ENCODE data around the gene HSP90AA1.
A peak's percentile ranks its signal among the peaks of the same experiment; 100 is the strongest.

Gene HSP90AA1

DNA sequence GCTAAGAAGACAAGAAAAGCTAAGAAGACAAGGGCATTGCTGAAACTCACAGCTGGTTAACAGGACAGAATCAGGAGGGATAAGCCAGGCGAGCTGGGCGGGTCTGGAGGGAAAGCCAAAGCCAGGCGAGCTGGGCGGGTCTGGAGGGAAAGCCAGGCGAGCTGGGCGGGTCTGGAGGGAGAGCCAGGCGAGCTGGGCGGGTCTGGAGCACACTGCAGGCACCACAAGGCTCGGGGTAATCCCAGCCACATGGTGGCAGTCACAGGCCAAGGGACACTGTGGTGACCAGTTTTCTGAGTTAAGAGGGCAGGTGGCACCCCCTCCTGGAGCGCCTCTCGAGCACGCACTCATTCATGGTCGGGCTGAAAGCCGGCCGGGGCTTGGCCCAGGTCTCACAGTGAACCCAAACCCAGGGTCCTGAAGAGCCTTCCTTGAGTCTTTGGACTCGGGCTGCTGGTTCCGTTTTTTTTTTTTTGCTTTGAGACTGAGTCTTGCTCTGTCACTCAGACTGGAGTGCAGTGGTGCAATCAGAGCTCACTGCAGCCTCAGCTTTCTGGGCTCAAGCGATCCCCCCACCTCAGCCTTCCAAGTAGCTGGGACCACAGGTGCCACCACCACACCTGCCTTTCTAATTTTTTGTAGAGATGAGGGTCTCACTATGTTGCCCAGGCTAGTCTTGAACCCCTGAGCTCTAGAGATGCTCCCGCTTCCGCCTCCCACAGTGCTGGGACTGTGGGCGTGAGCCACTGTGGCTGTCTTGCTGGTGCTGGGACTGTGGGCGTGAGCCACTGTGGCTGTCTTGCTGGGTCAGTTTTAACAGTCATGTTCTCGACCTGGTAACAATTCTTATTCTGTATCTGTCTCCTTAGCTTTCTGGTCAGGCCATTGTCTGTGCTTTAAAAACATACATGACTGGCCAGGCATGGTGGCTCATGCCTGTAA lies 40.2 kb downstream of the HSP90AA1 start:
- peak; percentile 28 for DNase-seq (ENCODE audit: low read depth)

DNA sequence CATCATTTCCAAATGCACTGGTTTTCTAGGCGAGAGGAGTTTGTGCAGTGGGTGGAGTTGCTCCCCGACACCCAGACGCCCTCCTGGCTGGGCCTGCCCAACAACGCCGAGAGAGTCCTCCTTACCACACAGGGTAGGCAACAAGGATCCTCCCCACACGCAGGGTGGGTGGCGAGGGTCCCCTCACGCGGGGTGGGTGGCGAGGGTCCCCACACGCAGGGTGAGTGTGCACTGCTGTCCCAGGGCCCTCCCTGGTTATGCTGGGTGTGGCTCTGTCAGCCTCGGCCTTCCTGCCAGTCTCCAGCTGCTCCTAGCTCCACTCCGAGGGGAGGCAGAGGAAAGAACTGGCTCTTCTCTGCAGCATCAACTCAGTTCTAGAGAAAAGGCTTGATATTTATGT lies 42.3 kb downstream of the HSP90AA1 start:
- no peak overlapping the region for H3K4me3 ChIP-seq (ENCODE audit: low read depth, low read length)
- TF ChIP-seq, protein P1, sequence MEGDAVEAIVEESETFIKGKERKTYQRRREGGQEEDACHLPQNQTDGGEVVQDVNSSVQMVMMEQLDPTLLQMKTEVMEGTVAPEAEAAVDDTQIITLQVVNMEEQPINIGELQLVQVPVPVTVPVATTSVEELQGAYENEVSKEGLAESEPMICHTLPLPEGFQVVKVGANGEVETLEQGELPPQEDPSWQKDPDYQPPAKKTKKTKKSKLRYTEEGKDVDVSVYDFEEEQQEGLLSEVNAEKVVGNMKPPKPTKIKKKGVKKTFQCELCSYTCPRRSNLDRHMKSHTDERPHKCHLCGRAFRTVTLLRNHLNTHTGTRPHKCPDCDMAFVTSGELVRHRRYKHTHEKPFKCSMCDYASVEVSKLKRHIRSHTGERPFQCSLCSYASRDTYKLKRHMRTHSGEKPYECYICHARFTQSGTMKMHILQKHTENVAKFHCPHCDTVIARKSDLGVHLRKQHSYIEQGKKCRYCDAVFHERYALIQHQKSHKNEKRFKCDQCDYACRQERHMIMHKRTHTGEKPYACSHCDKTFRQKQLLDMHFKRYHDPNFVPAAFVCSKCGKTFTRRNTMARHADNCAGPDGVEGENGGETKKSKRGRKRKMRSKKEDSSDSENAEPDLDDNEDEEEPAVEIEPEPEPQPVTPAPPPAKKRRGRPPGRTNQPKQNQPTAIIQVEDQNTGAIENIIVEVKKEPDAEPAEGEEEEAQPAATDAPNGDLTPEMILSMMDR (conservative IDR thresholded peaks at IDR 0.05; ENCODE audit: low read depth, low read length), result no peak
- DNase-seq (ENCODE audit: low read depth), result no peak

More for the DNA sequence above, 40.2 kb downstream of the HSP90AA1 start:
- TF ChIP-seq, protein P1 (conservative IDR thresholded peaks at IDR 0.05; ENCODE audit: low read depth, low read length), result peak; percentile 7
- no peak overlapping the region for H3K4me3 ChIP-seq (ENCODE audit: low read depth, low read length)

DNA sequence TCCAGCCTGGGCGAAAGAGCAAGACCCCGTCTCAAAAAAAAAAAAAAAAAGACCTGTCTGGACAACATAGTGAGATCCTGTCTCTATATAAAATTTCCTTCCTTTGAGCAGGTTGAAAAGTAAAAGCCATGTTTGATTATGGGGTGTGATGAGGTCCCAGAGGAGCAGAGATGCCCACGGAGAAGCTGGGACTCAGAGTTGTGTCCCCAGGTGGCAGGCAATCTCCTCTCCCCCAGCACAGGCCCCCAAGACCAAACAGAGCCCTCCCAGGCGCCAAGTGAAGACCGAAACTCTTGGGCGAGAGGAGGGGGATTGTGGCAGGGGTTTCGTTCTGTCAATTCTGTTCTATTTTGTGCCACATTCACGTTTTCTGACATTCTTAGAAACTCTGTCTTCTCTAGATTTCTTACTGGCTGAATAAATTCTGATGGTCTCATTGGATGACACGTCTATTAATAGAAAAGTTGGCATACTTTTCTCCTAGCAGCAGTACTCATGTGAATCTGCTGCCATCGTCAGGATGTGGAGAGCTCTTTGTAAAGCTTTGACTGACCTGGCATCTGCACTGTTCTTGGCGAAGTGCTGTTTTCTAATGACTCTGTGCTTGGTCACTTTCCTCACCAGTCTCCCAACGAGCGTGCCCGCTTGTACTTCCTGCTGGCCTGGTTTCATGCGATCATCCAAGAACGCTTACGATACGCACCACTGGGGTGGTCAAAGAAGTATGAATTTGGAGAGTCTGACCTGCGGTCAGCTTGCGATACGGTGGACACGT lies 43.4 kb downstream of the HSP90AA1 start:
- H3K4me3 ChIP-seq (ENCODE audit: low read depth, low read length), result no peak overlapping the region
- TF ChIP-seq, protein P1 (conservative IDR thresholded peaks at IDR 0.05; ENCODE audit: low read depth, low read length), result no peak
- DNase-seq (ENCODE audit: low read depth), result no peak

DNA sequence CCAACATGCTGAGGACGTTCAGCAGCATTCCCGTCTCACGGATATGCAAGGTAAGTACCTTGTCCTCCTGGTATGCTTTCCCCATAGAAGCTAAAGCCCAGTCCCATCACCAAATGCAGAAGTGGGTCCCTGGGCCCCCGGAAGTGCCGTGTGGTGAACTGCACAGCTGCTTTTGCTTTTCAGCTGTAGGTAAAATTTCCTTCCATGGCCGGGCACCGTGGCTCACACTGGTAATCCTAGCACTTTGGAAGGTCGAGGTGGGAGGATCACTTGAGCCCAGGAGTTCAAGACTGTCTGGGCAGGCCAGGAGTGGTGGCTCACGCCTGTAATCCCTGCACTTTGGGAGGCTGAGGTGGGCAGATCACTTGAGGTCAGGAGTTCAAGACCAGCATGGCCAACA lies 44.1 kb downstream of the HSP90AA1 start:
- no peak overlapping the region for H3K4me3 ChIP-seq (ENCODE audit: low read depth, low read length)
- TF ChIP-seq, protein P1 (conservative IDR thresholded peaks at IDR 0.05; ENCODE audit: low read depth, low read length), result no peak
- DNase-seq (ENCODE audit: low read depth), result no peak

DNA sequence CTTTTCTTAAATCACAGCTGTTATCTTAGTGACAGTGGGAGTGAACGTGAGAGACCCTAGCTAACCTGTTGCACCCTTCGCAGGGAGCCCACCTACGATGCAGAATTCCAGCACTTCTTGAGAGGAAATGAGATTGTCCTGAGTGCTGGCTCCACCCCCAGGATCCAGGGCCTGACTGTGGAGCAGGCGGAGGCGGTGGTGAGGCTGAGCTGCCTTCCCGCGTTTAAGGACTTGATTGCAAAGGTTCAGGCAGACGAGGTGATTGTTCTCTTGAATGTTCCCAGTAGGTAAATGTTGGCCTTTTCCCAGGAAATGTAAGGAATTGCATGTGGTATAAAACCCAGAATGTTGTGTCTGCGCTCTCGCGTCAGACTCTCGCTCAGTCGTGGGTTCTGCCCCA lies 46.7 kb downstream of the HSP90AA1 start:
- no peak for DNase-seq (ENCODE audit: low read depth)
- H3K4me3 ChIP-seq (ENCODE audit: low read depth, low read length), result no peak overlapping the region
- TF ChIP-seq, protein P1 (conservative IDR thresholded peaks at IDR 0.05; ENCODE audit: low read depth, low read length), result no peak

DNA sequence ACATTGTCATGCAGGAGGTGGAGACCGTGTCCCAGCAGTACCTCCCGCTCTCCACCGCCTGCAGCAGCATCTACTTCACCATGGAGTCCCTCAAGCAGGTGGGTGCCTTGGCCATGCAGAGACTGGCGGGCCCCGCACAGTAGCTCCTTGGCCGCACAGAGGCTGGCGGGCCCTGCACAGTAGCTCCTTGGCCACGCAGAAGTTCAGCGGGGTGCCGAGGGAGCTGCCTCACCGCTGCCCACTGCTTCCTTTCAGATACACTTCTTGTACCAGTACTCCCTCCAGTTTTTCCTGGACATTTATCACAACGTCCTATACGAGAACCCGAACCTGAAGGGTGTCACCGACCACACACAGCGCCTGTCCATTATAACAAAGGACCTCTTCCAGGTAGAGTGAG lies 47.7 kb downstream of the HSP90AA1 start:
- no peak for DNase-seq (ENCODE audit: low read depth)
- TF ChIP-seq, protein P1 (conservative IDR thresholded peaks at IDR 0.05; ENCODE audit: low read depth, low read length), result no peak
- H3K4me3 ChIP-seq (ENCODE audit: low read depth, low read length), result no peak overlapping the region
